GM21576 (cell line): Measurements from ENCODE around the gene CNTNAP4.

Source experiments
- ATAC-seq: cut with Tn5 transposase; IDR thresholded peaks from one replicate; pipeline ENCODE4 v1.9.1; 2021; ENCODE audit warnings: mild to moderate bottlenecking, moderate library complexity; ENCODE audit not compliant: unreplicated experiment

The CNTNAP4 gene

GRCh38 chr16:76574651-76575050 is 297.4 kb downstream of the CNTNAP4 start:
- no peak for ATAC-seq

DNA sequence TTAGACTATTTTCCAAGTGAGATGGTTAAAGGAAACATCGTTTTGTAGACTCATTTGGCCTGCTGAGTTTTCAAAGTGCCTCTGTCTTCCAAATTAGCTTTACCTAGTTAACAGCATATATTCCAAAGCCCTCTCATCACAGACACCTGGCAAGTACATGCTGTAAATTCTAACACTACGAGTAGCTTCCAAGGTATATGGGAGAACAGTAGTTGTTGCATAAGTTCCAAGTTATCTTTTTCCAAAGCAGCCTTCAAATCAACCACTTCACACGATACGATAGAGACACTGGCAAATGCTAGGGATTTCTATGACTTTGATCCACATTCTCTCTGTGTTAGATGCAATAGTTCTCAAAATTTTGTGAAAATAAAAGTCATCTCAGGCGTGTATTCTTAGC is 299.3 kb downstream of the CNTNAP4 start:
- ATAC-seq: no peak

DNA sequence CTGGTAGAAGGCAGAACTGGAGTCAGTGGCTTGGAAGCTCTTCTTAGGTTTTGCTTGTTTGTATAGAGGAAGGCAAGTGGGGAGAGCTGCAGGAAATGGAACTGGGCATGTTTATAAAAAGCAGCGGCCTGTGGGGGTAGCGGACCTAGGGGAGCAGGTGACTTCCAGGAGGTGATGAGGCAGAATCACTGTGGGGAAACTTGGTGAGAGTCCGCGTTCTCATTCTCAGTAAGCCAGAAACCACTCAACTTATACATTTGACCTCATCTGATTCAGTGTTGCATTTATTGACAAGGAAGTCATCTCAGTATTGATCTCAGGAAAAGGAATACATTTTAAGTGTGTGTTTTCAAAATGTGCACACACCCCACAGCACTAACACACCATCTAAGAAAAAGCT is 299.8 kb downstream of the CNTNAP4 start:
- ATAC-seq: peak; percentile 72

GRCh38 chr16:76579277-76579922 is 302.2 kb downstream of the CNTNAP4 start:
- ATAC-seq: no peak

GRCh38 chr16:76583466-76583865 is 306.3 kb downstream of the CNTNAP4 start:
- no peak for ATAC-seq

DNA sequence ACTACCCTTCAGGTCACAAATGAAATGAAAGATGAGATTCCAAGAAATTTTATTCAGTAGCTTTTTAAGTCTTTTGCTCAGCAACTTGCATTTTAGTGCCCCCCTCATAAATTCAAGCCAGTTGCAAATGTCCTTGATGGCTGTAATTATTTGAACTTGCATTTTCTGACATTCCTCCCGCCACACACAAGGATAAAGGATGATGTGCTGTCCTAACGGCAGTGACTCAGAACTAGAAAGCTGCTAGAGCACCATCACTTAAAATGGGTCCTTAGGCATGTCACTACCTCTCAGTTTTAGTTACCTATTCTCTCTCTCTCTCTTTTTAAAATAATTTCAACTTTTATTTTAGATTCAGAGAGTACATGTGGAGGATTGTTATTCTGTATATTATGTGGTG is 306.7 kb downstream of the CNTNAP4 start:
- no peak for ATAC-seq

GRCh38 chr16:76598498-76598897 is 321.3 kb downstream of the CNTNAP4 start:
- no peak for ATAC-seq

DNA sequence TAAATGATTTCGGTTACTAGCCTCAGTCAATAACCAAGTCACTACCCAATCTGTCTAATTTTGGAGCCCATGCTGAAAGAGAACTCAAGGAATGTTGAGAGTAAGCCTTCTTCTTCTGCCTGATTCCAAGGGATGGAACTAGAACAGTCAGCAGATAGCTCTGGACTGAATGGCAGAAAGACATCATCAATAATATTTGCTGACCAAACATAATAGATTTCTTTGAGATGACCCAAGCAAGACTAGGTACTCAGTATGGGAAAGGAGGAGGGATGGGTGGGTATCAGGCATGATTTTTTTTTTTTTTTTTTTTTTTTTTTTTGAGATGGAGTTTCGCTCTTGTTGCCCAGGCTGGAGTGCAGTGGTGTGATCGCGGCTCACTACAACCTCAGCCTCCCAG is 330.1 kb downstream of the CNTNAP4 start:
- no peak for ATAC-seq
